Astrocyte (in vitro differentiated cells and primary cell): ENCODE data around the gene AATF.

ENCODE experiments used
- CTCF ChIP-seq: IDR thresholded peaks from 2 replicates; pipeline ENCODE4 v1.5.1; 2011; ENCODE audit warnings: low read depth, mild to moderate bottlenecking, inconsistent platforms, low read length, moderate library complexity; ENCODE audit not compliant: insufficient read depth
- EZH2 ChIP-seq: IDR thresholded peaks from 2 replicates; pipeline ENCODE4 v1.6.1; 2012; ENCODE audit warnings: mild to moderate bottlenecking, low read length, inconsistent platforms; ENCODE audit not compliant: insufficient read depth

- no peak for TF ChIP-seq EZH2
- no peak for TF ChIP-seq CTCF
Measured at GRCh38 chr17:36949461-36949927, 740 bp downstream of the AATF start.
